ENCODE data around the gene ALKBH6. TPM values are rescaled to one million over a fixed set of nuclear protein-coding genes. Genes with fewer than 3 reads are reported as not detected.

ALKBH6 gene
- total and polyA plus RNA-seq, 9 of the 15 experiments (the other 6 are each of a cell fraction or from before 2014, with no cell fraction given): 0.67 to 62.0 (median 34.5) TPM

GRCh38 chr19:36051236-36051635, 37.2 kb upstream of the ALKBH6 start (continued):
- TF ChIP-seq NR0B1 (IDR thresholded peaks at IDR 0.05; ENCODE audit: partially characterized antibody) (no peak), ZBTB8A (IDR thresholded peaks at IDR 0.05; ENCODE audit: partially characterized antibody) (no peak), CREM (IDR thresholded peaks at IDR 0.05; ENCODE audit: low read depth) (peak; percentile 11; the same call in 1 of the 2 replicates), RAD21 (CRISPR knock-in tag; conservative IDR thresholded peaks at IDR 0.05 in 1 of 2, IDR thresholded peaks at IDR 0.05 in 1 of 2) (peak in 1 of 2 experiments; percentile 49; a peak in 2 of 4 replicates), TAF1 (IDR thresholded peaks at IDR 0.05; ENCODE audit: control insufficient read depth, extremely low read depth, insufficient read depth, low read length, severe bottlenecking) (no peak), NBN (IDR thresholded peaks at IDR 0.05; ENCODE audit: low read depth) (no peak), NR1H2 (CRISPR knock-in tag; IDR thresholded peaks at IDR 0.05) (no peak), REST (IDR thresholded peaks at IDR 0.05; ENCODE audit: borderline replicate concordance) (peak; percentile 50; the same call in 1 of the 2 replicates), REST (CRISPR knock-in tag; IDR thresholded peaks at IDR 0.05; ENCODE audit: low read depth) (no peak), NCOR1 (IDR thresholded peaks at IDR 0.05) (no peak), ZNF280A (IDR thresholded peaks at IDR 0.05; ENCODE audit: low read depth, partially characterized antibody) (no peak), BACH1 (tag; IDR thresholded peaks at IDR 0.05) (no peak), ETV6 (IDR thresholded peaks at IDR 0.05; ENCODE audit: borderline replicate concordance in 1 of 2, low read depth in 2 of 2, low read length in 1 of 2) (no peak), ETV6 (CRISPR knock-in tag; IDR thresholded peaks at IDR 0.05; ENCODE audit: borderline replicate concordance) (no peak), ZNF280B (CRISPR knock-in tag; IDR thresholded peaks at IDR 0.05) (no peak), ARHGAP35 (IDR thresholded peaks at IDR 0.05; ENCODE audit: partially characterized antibody) (no peak)

Data from K562 (cell line).